ENCODE data around the gene WFDC12.

The WFDC12 gene

DNA sequence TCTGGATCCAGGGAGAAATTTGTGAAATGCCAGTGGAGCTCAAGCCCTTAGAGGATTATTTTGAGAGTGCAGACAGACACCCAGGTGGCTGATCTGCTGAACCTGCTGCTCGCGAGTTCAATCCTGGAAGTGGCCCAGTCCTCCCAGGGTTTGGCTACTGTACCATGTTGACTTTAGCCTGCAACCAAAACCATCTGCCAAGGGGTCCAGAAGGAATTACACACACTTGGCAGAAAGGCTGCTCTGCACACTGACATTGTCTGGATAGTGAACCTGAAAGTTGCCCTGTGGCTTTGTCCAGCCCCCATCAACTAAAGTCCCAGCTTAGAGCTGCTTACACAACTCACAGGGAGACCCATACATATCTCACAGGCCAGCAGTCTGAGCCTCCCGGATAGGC lies 28.9 kb upstream of the WFDC12 start:
- no peak for ATAC-seq
- TF ChIP-seq SNAI2 (CRISPR knock-in tag; IDR thresholded peaks at IDR 0.05): no peak
- no peak for TF ChIP-seq CSDC2 (CRISPR knock-in tag; IDR thresholded peaks at IDR 0.05)
- TF ChIP-seq, protein P1, sequence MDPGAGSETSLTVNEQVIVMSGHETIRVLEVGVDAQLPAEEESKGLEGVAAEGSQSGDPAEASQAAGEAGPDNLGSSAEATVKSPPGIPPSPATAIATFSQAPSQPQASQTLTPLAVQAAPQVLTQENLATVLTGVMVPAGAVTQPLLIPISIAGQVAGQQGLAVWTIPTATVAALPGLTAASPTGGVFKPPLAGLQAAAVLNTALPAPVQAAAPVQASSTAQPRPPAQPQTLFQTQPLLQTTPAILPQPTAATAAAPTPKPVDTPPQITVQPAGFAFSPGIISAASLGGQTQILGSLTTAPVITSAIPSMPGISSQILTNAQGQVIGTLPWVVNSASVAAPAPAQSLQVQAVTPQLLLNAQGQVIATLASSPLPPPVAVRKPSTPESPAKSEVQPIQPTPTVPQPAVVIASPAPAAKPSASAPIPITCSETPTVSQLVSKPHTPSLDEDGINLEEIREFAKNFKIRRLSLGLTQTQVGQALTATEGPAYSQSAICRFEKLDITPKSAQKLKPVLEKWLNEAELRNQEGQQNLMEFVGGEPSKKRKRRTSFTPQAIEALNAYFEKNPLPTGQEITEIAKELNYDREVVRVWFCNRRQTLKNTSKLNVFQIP (CRISPR knock-in tag; IDR thresholded peaks at IDR 0.05; ENCODE audit: borderline replicate concordance, low read depth): no peak
- TF ChIP-seq ZFP30 (CRISPR knock-in tag; IDR thresholded peaks at IDR 0.05): no peak
- no peak for TF ChIP-seq RARB (CRISPR knock-in tag; IDR thresholded peaks at IDR 0.05)
- TF ChIP-seq, protein P2, sequence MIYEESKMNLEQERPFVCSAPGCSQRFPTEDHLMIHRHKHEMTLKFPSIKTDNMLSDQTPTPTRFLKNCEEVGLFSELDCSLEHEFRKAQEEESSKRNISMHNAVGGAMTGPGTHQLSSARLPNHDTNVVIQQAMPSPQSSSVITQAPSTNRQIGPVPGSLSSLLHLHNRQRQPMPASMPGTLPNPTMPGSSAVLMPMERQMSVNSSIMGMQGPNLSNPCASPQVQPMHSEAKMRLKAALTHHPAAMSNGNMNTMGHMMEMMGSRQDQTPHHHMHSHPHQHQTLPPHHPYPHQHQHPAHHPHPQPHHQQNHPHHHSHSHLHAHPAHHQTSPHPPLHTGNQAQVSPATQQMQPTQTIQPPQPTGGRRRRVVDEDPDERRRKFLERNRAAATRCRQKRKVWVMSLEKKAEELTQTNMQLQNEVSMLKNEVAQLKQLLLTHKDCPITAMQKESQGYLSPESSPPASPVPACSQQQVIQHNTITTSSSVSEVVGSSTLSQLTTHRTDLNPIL (CRISPR knock-in tag; IDR thresholded peaks at IDR 0.05; ENCODE audit: low read depth): no peak
- TF ChIP-seq, protein P3, sequence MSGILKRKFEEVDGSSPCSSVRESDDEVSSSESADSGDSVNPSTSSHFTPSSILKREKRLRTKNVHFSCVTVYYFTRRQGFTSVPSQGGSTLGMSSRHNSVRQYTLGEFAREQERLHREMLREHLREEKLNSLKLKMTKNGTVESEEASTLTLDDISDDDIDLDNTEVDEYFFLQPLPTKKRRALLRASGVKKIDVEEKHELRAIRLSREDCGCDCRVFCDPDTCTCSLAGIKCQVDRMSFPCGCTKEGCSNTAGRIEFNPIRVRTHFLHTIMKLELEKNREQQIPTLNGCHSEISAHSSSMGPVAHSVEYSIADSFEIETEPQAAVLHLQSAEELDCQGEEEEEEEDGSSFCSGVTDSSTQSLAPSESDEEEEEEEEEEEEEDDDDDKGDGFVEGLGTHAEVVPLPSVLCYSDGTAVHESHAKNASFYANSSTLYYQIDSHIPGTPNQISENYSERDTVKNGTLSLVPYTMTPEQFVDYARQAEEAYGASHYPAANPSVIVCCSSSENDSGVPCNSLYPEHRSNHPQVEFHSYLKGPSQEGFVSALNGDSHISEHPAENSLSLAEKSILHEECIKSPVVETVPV (CRISPR knock-in tag; IDR thresholded peaks at IDR 0.05): no peak
- TF ChIP-seq ZNF8 (CRISPR knock-in tag; IDR thresholded peaks at IDR 0.05): no peak
- TF ChIP-seq, protein P4, sequence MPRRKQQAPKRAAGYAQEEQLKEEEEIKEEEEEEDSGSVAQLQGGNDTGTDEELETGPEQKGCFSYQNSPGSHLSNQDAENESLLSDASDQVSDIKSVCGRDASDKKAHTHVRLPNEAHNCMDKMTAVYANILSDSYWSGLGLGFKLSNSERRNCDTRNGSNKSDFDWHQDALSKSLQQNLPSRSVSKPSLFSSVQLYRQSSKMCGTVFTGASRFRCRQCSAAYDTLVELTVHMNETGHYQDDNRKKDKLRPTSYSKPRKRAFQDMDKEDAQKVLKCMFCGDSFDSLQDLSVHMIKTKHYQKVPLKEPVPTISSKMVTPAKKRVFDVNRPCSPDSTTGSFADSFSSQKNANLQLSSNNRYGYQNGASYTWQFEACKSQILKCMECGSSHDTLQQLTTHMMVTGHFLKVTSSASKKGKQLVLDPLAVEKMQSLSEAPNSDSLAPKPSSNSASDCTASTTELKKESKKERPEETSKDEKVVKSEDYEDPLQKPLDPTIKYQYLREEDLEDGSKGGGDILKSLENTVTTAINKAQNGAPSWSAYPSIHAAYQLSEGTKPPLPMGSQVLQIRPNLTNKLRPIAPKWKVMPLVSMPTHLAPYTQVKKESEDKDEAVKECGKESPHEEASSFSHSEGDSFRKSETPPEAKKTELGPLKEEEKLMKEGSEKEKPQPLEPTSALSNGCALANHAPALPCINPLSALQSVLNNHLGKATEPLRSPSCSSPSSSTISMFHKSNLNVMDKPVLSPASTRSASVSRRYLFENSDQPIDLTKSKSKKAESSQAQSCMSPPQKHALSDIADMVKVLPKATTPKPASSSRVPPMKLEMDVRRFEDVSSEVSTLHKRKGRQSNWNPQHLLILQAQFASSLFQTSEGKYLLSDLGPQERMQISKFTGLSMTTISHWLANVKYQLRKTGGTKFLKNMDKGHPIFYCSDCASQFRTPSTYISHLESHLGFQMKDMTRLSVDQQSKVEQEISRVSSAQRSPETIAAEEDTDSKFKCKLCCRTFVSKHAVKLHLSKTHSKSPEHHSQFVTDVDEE (CRISPR knock-in tag; IDR thresholded peaks at IDR 0.05): no peak
- TF ChIP-seq, protein P5, sequence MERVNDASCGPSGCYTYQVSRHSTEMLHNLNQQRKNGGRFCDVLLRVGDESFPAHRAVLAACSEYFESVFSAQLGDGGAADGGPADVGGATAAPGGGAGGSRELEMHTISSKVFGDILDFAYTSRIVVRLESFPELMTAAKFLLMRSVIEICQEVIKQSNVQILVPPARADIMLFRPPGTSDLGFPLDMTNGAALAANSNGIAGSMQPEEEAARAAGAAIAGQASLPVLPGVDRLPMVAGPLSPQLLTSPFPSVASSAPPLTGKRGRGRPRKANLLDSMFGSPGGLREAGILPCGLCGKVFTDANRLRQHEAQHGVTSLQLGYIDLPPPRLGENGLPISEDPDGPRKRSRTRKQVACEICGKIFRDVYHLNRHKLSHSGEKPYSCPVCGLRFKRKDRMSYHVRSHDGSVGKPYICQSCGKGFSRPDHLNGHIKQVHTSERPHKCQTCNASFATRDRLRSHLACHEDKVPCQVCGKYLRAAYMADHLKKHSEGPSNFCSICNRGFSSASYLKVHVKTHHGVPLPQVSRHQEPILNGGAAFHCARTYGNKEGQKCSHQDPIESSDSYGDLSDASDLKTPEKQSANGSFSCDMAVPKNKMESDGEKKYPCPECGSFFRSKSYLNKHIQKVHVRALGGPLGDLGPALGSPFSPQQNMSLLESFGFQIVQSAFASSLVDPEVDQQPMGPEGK (CRISPR knock-in tag; IDR thresholded peaks at IDR 0.05; ENCODE audit: borderline replicate concordance): no peak
- TF ChIP-seq OSR1 (CRISPR knock-in tag; IDR thresholded peaks at IDR 0.05): no peak
- TF ChIP-seq TCF4 (CRISPR knock-in tag; IDR thresholded peaks at IDR 0.05; ENCODE audit: borderline replicate concordance): no peak
- TF ChIP-seq ESRRG (CRISPR knock-in tag; IDR thresholded peaks at IDR 0.05): no peak
- no peak for TF ChIP-seq ISL1 (CRISPR knock-in tag; IDR thresholded peaks at IDR 0.05)
- TF ChIP-seq ZC3H10 (CRISPR knock-in tag; IDR thresholded peaks at IDR 0.05): no peak

DNA sequence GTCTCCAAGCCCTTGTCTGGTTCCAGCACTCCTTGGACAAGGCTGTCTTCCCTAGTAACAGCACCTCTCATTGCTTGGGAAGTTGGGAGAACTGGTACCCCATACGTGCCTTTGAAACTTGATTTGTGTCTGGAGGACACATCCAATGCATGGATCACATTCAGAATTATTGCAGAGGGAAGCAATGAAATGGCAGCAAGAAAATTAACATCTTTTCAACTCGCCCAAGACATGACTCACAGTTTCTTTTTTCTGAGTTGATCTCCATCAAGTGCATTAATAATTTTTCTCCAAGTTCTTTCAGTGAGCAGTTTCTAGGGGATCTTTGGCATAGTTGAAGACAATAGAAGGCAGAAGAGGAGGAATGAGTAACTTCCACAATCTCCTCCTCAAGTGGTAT lies 28.1 kb upstream of the WFDC12 start:
- TF ChIP-seq CSDC2 (CRISPR knock-in tag; IDR thresholded peaks at IDR 0.05): no peak
- no peak for TF ChIP-seq ZNF8 (CRISPR knock-in tag; IDR thresholded peaks at IDR 0.05)
- TF ChIP-seq, protein P4 (CRISPR knock-in tag; IDR thresholded peaks at IDR 0.05): no peak
- TF ChIP-seq RARB (CRISPR knock-in tag; IDR thresholded peaks at IDR 0.05): no peak
- no peak for TF ChIP-seq ZFP30 (CRISPR knock-in tag; IDR thresholded peaks at IDR 0.05)
- no peak for ATAC-seq

DNA sequence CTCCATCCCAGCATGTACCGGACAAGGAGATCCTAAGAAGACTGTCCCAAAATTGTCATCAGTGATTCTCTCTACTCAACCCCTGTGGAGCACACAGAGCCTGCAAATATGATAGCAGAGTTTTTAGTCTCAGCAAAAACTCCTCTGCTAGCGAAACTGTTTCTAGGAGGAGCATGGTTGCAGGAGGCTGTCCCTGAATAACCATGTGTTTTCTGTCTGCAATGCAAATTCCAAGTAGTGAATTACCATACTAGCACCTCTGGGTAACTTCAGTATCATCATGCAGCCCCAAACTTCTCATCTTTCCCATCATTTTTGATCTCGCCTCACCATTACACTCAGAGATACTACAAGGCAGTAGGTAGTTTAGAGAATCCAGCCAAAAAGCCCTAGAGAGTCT lies 24.8 kb upstream of the WFDC12 start:
- no peak for ATAC-seq
- no peak for TF ChIP-seq ZNF565 (CRISPR knock-in tag; conservative IDR thresholded peaks at IDR 0.05; ENCODE audit: low read depth)
- no peak for TF ChIP-seq GLIS3 (CRISPR knock-in tag; IDR thresholded peaks at IDR 0.05)
- TF ChIP-seq PPARA (CRISPR knock-in tag; IDR thresholded peaks at IDR 0.05; ENCODE audit: borderline replicate concordance): no peak
- no peak for TF ChIP-seq BACH2 (CRISPR knock-in tag; IDR thresholded peaks at IDR 0.05; ENCODE audit: borderline replicate concordance)
- TF ChIP-seq, protein P4 (CRISPR knock-in tag; IDR thresholded peaks at IDR 0.05): no peak
- no peak for TF ChIP-seq ZNF8 (CRISPR knock-in tag; IDR thresholded peaks at IDR 0.05)
- TF ChIP-seq, protein P1 (CRISPR knock-in tag; IDR thresholded peaks at IDR 0.05; ENCODE audit: borderline replicate concordance, low read depth): no peak
- TF ChIP-seq ISL1 (CRISPR knock-in tag; IDR thresholded peaks at IDR 0.05): no peak
- no peak for TF ChIP-seq ZC3H10 (CRISPR knock-in tag; IDR thresholded peaks at IDR 0.05)
- TF ChIP-seq SNAI2 (CRISPR knock-in tag; IDR thresholded peaks at IDR 0.05): no peak
- TF ChIP-seq ZNF70 (CRISPR knock-in tag; IDR thresholded peaks at IDR 0.05): no peak
- TF ChIP-seq TCF4 (CRISPR knock-in tag; IDR thresholded peaks at IDR 0.05; ENCODE audit: borderline replicate concordance): no peak

All from SK-N-SH treated with all-trans-retinoic acid at 6 μM for 48 hours (cell line).